Memory B cell (primary cell): ENCODE data around the gene CREB3L2.

Experiments
- ATAC-seq: fragments of 150-1000 bp; cut with Tn5 transposase; 2 replicates; pipeline ENCODE4 v1.10.0; 2021; ENCODE audit warnings: low read depth, mild to moderate bottlenecking, moderate library complexity
- DNase-seq, 2 donors: peaks; one replicate each; pipeline ENCODE4 v3.0.0; 2022; ENCODE audit warnings: low spot score in 2 of 2
- H3K27ac Mint-ChIP-seq: one replicate; pipeline ENCODE4 v1.8.0; 2022; ENCODE audit warnings: mild to moderate bottlenecking, moderate library complexity, mixed read lengths
- H3K27me3 Mint-ChIP-seq: one replicate; pipeline ENCODE4 v1.8.0; 2022; ENCODE audit warnings: mixed read lengths
- H3K36me3 Mint-ChIP-seq: one replicate; pipeline ENCODE4 v1.8.0; 2022; ENCODE audit warnings: mild to moderate bottlenecking, mixed read lengths
- H3K4me1 Mint-ChIP-seq: one replicate; pipeline ENCODE4 v1.8.0; 2022; ENCODE audit warnings: mixed read lengths
- H3K4me3 Mint-ChIP-seq: one replicate; pipeline ENCODE4 v1.8.0; 2022; ENCODE audit warnings: mild to moderate bottlenecking, moderate library complexity, mixed read lengths
- H3K9me3 Mint-ChIP-seq: one replicate; pipeline ENCODE4 v1.8.0; 2022; ENCODE audit warnings: mixed read lengths

CREB3L2 gene

GRCh38 chr7:137880432-137880831, 121.5 kb downstream of the CREB3L2 start:
- no peak overlapping the region for H3K4me3 Mint-ChIP-seq

GRCh38 chr7:137879357-137880158, 122.3 kb downstream of the CREB3L2 start:
- Mint-ChIP-seq H3K4me1 (no peaks in the 10 kb centered on the region), H3K27me3 (no peaks in the 10 kb centered on the region), H3K4me3 (no peak overlapping the region), H3K9me3 (no peaks in the 10 kb centered on the region), H3K27ac (no peak overlapping the region), H3K36me3 (peaks cover 39% of the 10 kb centered on the region)
- ATAC-seq: no peak
- DNase-seq: no peak

More at GRCh38 chr7:137880432-137880831, 121.5 kb downstream of the CREB3L2 start:
- Mint-ChIP-seq H3K27me3 (no peaks in the 10 kb centered on the region), H3K9me3 (no peaks in the 10 kb centered on the region), H3K27ac (no peak overlapping the region), H3K4me1 (no peaks in the 10 kb centered on the region), H3K36me3 (peaks cover 43% of the 10 kb centered on the region)
- ATAC-seq (no peak), DNase-seq (no peak)

GRCh38 chr7:137878333-137878961, 123.4 kb downstream of the CREB3L2 start:
- H3K27ac Mint-ChIP-seq: no peak overlapping the region
- ATAC-seq: no peak

GRCh38 chr7:137877027-137877675, 124.7 kb downstream of the CREB3L2 start:
- peaks cover 31% of the 10 kb centered on the region for H3K36me3 Mint-ChIP-seq
- ATAC-seq (no peak), DNase-seq (no peak)
- H3K9me3 Mint-ChIP-seq: no peaks in the 10 kb centered on the region
- no peak overlapping the region for H3K4me3 Mint-ChIP-seq
- no peaks in the 10 kb centered on the region for H3K27me3 Mint-ChIP-seq
- no peaks in the 10 kb centered on the region for H3K4me1 Mint-ChIP-seq
- no peak overlapping the region for H3K27ac Mint-ChIP-seq

More at GRCh38 chr7:137878333-137878961, 123.4 kb downstream of the CREB3L2 start:
- Mint-ChIP-seq H3K27me3 (no peaks in the 10 kb centered on the region), H3K4me3 (no peak overlapping the region), H3K9me3 (no peaks in the 10 kb centered on the region), H3K36me3 (peaks cover 38% of the 10 kb centered on the region), H3K4me1 (no peaks in the 10 kb centered on the region)
- no peak for DNase-seq

GRCh38 chr7:137875746-137876145, 126.1 kb downstream of the CREB3L2 start:
- H3K4me3 Mint-ChIP-seq: no peak overlapping the region
- no peaks in the 10 kb centered on the region for H3K27me3 Mint-ChIP-seq

GRCh38 chr7:137873979-137874777, 127.7 kb downstream of the CREB3L2 start:
- Mint-ChIP-seq H3K36me3 (peaks cover 16% of the 10 kb centered on the region), H3K4me1 (no peaks in the 10 kb centered on the region), H3K4me3 (no peak overlapping the region), H3K9me3 (peaks cover 2% of the 10 kb centered on the region), H3K27me3 (no peaks in the 10 kb centered on the region), H3K27ac (no peak overlapping the region)
- ATAC-seq (no peak), DNase-seq (no peak)

More at GRCh38 chr7:137875746-137876145, 126.1 kb downstream of the CREB3L2 start:
- Mint-ChIP-seq H3K36me3 (peaks cover 25% of the 10 kb centered on the region), H3K9me3 (no peaks in the 10 kb centered on the region), H3K4me1 (no peaks in the 10 kb centered on the region), H3K27ac (no peak overlapping the region)
- ATAC-seq: no peak
- DNase-seq: no peak

- peaks cover 2% of the 10 kb centered on the region for H3K9me3 Mint-ChIP-seq
- H3K4me3 Mint-ChIP-seq: no peak overlapping the region
- peaks cover 15% of the 10 kb centered on the region for H3K36me3 Mint-ChIP-seq
- DNase-seq (no peak), ATAC-seq (no peak)
- H3K27me3 Mint-ChIP-seq: no peaks in the 10 kb centered on the region
- no peaks in the 10 kb centered on the region for H3K4me1 Mint-ChIP-seq
- no peak overlapping the region for H3K27ac Mint-ChIP-seq
These were observed 128.4 kb downstream of the CREB3L2 start for GRCh38 chr7:137873524-137873923.

GRCh38 chr7:137871170-137871915, 130.5 kb downstream of the CREB3L2 start:
- no peak for DNase-seq
- ATAC-seq: no peak
- no peak overlapping the region for H3K4me3 Mint-ChIP-seq
- no peaks in the 10 kb centered on the region for H3K4me1 Mint-ChIP-seq
- H3K27me3 Mint-ChIP-seq: no peaks in the 10 kb centered on the region
- H3K36me3 Mint-ChIP-seq: peaks cover 21% of the 10 kb centered on the region
- peaks cover 3% of the 10 kb centered on the region for H3K9me3 Mint-ChIP-seq
- H3K27ac Mint-ChIP-seq: no peak overlapping the region

GRCh38 chr7:137870684-137871083, 131.2 kb downstream of the CREB3L2 start:
- DNase-seq (no peak), ATAC-seq (no peak)
- H3K4me3 Mint-ChIP-seq: no peak overlapping the region
- H3K4me1 Mint-ChIP-seq: no peaks in the 10 kb centered on the region
- H3K9me3 Mint-ChIP-seq: peaks cover 5% of the 10 kb centered on the region
- no peak overlapping the region for H3K27ac Mint-ChIP-seq
- H3K27me3 Mint-ChIP-seq: no peaks in the 10 kb centered on the region
- peaks cover 23% of the 10 kb centered on the region for H3K36me3 Mint-ChIP-seq

- no peaks in the 10 kb centered on the region for H3K4me1 Mint-ChIP-seq
- peaks cover 9% of the 10 kb centered on the region for H3K9me3 Mint-ChIP-seq
- H3K4me3 Mint-ChIP-seq: no peak overlapping the region
- no peak for ATAC-seq
- H3K27me3 Mint-ChIP-seq: no peaks in the 10 kb centered on the region
- H3K27ac Mint-ChIP-seq: no peak overlapping the region
- peaks cover 27% of the 10 kb centered on the region for H3K36me3 Mint-ChIP-seq
- no peak for DNase-seq
These were observed 131.8 kb downstream of the CREB3L2 start for GRCh38 chr7:137870078-137870477.

- Mint-ChIP-seq H3K4me1 (no peaks in the 10 kb centered on the region), H3K27me3 (no peaks in the 10 kb centered on the region), H3K4me3 (no peak overlapping the region), H3K36me3 (peaks cover 31% of the 10 kb centered on the region), H3K9me3 (peaks cover 9% of the 10 kb centered on the region), H3K27ac (no peak overlapping the region)
- ATAC-seq (no peak), DNase-seq (no peak)
These were observed 132.6 kb downstream of the CREB3L2 start for GRCh38 chr7:137869260-137869659.

GRCh38 chr7:137867289-137867688, 134.6 kb downstream of the CREB3L2 start:
- Mint-ChIP-seq H3K27ac (no peak overlapping the region), H3K36me3 (peaks cover 26% of the 10 kb centered on the region)
- no peak for ATAC-seq

GRCh38 chr7:137865764-137866163, 136.1 kb downstream of the CREB3L2 start:
- H3K4me3 Mint-ChIP-seq: no peak overlapping the region
- H3K4me1 Mint-ChIP-seq: no peaks in the 10 kb centered on the region
- H3K9me3 Mint-ChIP-seq: peaks cover 9% of the 10 kb centered on the region
- ATAC-seq (no peak), DNase-seq (no peak)
- no peaks in the 10 kb centered on the region for H3K27me3 Mint-ChIP-seq
- peaks cover 31% of the 10 kb centered on the region for H3K36me3 Mint-ChIP-seq
- H3K27ac Mint-ChIP-seq: no peak overlapping the region

More at GRCh38 chr7:137867289-137867688, 134.6 kb downstream of the CREB3L2 start:
- Mint-ChIP-seq H3K9me3 (peaks cover 9% of the 10 kb centered on the region), H3K27me3 (no peaks in the 10 kb centered on the region), H3K4me1 (no peaks in the 10 kb centered on the region), H3K4me3 (no peak overlapping the region)
- DNase-seq: no peak
